GM18520 (cell line): Measurements from ENCODE around the gene SLC37A2.
"Not testable (repeated sequence)": the region's sequence is repeated elsewhere in the genome, so short reads cannot be mapped to it uniquely, and the experiment has no call there.

Experiments
- ATAC-seq: cut with Tn5 transposase; IDR thresholded peaks from one replicate; pipeline ENCODE4 v1.9.1; 2021; ENCODE audit not compliant: unreplicated experiment

The SLC37A2 gene

GRCh38 chr11:125083312-125084056 lies 20.4 kb downstream of the SLC37A2 start:
- no peak for ATAC-seq

GRCh38 chr11:125084057-125084416 lies 20.9 kb downstream of the SLC37A2 start:
- no peak for ATAC-seq

- no peak for ATAC-seq
These were observed 21.7 kb downstream of the SLC37A2 start for GRCh38 chr11:125084761-125085231.

- no peak for ATAC-seq
These were observed 22.4 kb downstream of the SLC37A2 start for GRCh38 chr11:125085301-125086081.

GRCh38 chr11:125086633-125087296 lies 23.7 kb downstream of the SLC37A2 start:
- no peak for ATAC-seq

DNA sequence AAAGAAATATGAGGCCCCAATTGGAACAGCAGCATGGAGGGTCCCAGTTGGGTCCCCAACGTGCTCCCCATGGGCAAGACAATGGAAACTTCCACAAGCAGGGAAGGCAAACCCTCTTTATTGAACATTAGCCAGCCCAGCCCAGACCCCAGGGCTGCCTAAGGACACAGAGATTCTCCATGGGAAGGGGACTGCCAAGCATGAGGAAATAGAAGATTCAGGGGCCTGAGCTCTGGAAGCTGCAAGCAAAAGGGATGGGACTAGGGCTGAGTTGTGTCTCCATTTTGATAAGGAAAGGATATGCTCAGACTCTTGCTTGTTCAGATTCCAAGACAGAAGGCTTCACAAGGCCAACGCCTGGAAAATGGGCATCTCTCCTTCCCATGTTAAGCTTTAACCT lies 25.0 kb downstream of the SLC37A2 start:
- ATAC-seq = no peak

DNA sequence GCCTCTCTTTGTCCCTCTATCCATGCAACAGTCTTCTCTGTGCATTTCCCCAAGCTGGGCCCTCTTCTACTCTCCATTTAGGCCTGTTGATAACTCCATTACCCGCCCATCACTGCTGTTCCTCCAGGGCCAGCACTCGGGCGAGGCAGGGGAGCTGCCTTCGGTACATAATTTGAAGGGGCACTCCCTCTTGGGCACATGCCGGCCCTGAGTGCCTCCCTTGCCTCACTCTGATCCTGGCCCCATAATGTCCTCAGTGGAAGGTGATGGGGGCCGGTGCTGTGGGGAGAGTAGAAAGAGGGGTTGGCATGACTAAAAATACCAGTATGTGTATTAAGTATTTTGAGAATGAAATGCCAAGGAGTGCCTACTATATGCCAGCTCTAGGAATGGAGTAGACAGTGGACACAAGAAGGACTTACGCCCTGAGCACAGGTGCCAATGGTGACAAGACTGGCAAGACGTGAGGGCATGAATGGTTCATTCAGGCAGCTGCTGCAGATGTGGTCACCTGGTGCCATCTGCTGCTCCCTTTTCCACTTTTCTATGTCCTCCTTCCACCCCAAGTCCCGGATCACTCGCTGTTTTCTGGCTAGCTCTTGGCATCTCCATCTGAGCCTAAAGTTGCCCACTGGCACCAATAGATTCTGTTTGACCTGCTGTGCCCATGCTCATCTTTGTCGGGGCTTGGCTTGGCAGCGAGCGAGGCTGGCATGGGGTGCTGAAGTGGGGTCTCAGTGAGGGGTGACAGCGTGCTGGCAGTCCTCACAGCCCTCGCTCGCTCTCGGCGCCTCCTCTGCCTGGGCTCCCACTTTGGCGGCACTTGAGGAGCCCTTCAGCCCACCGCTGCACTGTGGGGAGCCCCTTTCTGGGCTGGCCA lies 25.7 kb downstream of the SLC37A2 start:
- no peak for ATAC-seq

- ATAC-seq = not testable (repeated sequence)
These were observed 26.4 kb downstream of the SLC37A2 start for GRCh38 chr11:125089481-125089880.

DNA sequence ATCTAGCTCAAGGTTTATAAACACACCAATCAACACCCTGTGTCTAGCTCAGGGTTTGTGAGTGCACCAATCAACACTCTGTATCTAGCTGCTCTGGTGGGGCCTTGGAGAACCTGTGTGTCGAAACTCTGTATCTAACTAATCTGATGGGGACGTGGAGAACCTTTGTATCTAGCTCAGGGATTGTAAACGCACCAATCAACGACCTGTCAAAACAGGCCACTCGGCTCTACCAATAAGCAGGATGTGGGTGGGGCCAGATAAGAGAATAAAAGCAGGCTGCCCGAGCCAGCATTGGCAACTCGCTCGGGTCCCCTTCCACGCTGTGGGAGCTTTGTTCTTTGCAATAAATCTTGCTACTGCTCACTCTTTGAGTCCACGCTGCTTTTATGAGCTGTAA lies 27.0 kb downstream of the SLC37A2 start:
- not testable (repeated sequence) for ATAC-seq

DNA sequence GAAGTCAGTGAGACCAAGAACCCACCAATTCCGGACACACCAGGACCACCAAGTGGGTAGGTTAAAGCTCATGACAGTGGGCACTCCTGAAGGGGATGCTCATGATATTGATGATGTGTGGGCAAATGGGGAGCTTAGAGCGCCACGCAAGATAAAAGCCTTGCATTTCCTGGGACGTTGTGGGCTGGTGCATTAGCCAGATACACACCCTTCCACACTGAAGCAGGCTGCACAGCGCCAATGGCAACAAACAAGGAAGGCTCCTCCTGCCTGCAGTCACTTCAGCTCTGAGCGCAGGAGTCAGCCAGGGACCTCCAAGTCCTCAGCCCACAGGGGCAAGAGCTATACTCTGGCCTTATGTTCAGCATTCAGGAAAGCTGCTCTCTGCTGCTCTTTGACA lies 27.7 kb downstream of the SLC37A2 start:
- no peak for ATAC-seq

DNA sequence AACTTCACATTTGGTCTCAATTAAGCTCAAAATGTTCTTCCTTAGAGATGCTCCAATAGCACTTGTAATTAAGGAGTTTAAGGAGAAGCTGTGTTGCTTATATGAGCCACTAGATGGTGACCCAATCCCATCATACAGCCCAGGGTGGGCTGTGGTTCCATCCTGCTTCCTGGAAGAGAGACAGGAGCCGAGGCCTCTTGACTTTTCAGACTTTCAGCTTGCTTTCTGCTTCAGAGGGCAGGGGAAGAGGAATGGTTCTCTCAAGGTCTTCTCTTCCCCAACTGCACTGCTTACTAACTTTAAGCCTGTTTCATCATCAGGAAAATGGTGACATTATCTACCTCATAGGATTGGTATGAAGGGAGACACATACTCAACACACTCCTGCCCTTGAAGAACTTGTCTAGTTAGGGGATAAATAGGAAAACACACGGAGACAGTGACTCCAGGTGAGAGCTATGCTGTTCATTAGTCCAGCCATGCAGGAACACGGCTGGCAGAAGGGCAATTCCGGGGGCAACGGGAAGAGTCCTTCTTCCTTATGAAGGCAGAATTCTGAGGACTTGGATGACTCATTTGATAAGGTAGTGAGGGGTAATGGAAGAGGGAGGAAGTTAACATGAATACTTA lies 28.3 kb downstream of the SLC37A2 start:
- ATAC-seq = no peak

- no peak for ATAC-seq
These were observed 29.0 kb downstream of the SLC37A2 start for GRCh38 chr11:125091877-125092664.

DNA sequence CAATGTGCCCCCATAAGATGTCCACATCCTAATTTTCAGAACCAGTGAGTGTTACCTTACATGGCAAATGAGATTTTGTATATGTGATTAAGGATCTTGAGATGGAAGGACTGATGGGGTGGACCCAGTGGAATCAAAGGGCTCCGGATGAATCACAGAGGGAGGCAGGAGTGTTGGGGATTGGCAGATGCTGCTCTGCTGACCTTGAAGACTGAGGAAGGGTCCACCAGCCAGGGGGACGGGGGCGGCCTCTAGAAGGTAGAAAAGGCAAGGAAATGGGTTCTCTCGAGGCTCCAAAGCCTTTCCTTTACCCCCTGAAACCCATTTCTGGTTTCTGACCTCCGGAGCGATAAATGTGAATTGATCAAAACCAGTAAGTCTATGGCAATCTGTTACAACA lies 29.6 kb downstream of the SLC37A2 start:
- no peak for ATAC-seq

DNA sequence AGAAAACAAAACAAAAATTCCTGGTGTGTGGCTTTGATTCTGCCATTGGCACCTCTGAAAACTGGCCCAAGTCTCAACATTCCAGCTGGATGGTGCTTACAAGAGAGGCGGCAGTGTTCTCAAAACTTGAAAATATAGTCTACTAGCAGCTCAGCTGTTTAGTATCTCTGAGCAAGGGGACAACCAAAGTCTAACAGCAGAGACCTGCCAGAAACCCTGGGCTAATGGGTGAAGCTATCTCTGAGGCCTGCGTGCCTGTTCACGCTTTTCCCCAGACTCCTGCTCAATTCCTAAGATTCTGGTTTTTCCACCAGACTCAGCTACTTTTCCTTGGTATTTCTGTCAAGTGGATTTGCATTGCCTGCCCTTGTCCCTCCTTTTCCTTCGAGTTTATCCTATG lies 30.4 kb downstream of the SLC37A2 start:
- ATAC-seq = no peak

- no peak for ATAC-seq
These were observed 31.6 kb downstream of the SLC37A2 start for GRCh38 chr11:125094731-125095130.

GRCh38 chr11:125100136-125100535 lies 37.0 kb downstream of the SLC37A2 start:
- ATAC-seq = no peak

DNA sequence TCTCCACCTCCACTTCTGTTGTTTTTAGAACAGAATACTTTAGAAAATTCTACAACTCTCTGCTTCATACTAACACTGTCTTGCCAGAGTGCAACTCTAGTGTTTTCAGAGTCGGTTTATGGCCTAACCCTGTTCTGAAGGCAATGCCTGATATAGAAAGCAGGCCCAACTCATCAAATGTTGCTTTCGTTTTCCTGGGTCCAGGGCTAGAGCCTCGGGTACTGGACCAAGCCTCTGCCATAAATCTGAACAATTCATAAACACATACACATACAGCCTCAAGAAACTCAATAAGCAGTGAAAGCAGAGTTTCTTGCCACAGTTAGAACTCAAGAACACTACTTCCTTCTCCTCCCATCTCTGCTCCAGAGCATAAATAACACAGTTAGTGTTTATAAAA lies 38.5 kb downstream of the SLC37A2 start:
- ATAC-seq = no peak

DNA sequence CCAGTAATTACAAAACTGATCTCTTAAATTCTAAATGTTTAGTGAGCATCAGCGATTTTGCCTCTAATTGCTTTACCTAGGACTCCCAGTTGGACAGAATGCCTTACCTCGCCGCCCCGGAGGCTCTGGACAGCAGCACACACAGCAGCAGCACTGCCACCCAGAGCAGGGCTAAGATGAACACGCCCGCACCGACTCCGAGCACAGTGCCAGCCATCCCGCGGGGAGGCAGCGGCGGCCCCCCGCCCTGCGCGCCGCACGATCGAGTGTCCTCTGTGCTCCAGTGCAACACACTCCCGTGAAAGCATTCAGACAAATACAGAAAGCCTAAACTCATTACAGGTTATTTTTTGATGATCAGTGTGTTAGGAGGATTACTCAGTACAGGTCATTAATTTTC lies 38.9 kb downstream of the SLC37A2 start:
- ATAC-seq = no peak

DNA sequence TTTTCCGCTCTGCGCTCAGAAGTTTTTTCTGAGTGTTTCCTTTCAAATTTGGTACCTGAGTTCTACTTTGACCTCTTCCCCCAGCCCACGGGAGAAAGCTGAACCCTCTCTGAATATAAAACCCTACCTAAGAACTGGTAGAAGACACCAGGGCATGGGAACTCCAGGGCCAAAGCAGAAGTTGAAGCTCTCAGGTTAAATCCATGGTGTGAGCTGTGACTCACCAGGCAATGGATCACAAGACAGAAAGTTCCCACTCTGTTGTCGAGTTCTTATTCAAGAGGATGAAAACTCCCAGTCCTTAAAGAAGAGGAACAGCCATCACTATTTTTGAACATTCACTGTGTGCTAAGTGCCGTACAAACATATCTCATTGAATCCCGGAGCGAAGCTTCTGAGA lies 39.4 kb downstream of the SLC37A2 start:
- no peak for ATAC-seq

GRCh38 chr11:125105926-125106325 lies 42.8 kb downstream of the SLC37A2 start:
- ATAC-seq = no peak
